ENCODE measurements around the gene MAP3K4. TPM values are rescaled to one million over a fixed set of nuclear protein-coding genes. Genes with fewer than 3 reads are reported as not detected.

Gene MAP3K4
- total RNA-seq, 4 donors from 2014 or later: 22.5 to 38.0 (median 27.4) TPM

DNA sequence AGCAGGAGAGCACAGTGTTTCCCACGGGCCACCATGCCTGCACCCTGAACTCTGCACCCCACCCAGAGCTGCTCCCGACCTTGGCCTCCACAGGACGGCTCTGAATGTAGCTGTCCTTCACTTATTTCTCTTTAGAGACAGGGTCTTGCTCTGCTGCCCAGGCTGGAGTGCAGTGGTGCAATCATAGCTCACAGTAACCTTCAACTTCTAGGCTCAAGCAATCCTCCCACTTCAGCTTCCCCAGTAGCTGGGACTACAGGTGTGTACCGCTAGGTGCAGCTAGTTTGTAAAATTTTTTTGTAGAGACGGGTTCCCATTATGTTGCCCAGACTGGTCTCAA, 151.4 kb downstream of the MAP3K4 start:
- H3K36me3 ChIP-seq: peaks cover 0 to 26% (median 0%) of the 10 kb centered on the region in 3 donors
- intact Hi-C loops (cut with DNase I): no loop called here
- WGBS, 2 donors: 90 to 100% methylated on average over 3 to 5 of the region's 5 CpGs
- H3K4me1 ChIP-seq: peaks cover 0 to 22% (median 8%) of the 10 kb centered on the region in 3 donors
- no peaks in the 10 kb centered on the region for H3K27me3 ChIP-seq
- H3K27ac ChIP-seq: no peak overlapping the region
- no peaks in the 10 kb centered on the region for H3K9me3 ChIP-seq
- DNase-seq: no peak
- H3K4me3 ChIP-seq: no peak overlapping the region
- TF ChIP-seq CTCF (IDR thresholded peaks at IDR 0.05): no peak

GRCh38 chr6:161143663-161144430, 152.3 kb downstream of the MAP3K4 start:
- intact Hi-C loops (cut with DNase I): no loop called here
- 82 to 89% methylated on average over 4 to 8 of the region's 11 CpGs for WGBS, 2 donors
- Histone ChIP-seq H3K9me3 (no peaks in the 10 kb centered on the region), H3K27me3 (no peaks in the 10 kb centered on the region), H3K27ac (no peak overlapping the region), H3K4me1 (peaks cover 0 to 12% (median 8%) of the 10 kb centered on the region in 3 donors), H3K36me3 (peaks cover 0 to 20% (median 0%) of the 10 kb centered on the region in 3 donors), H3K4me3 (no peak overlapping the region)
- TF ChIP-seq CTCF (IDR thresholded peaks at IDR 0.05): no peak
- TF ChIP-seq POLR2A (IDR thresholded peaks at IDR 0.05): no peak
- no peak for DNase-seq

- intact Hi-C loops (cut with DNase I): loop anchor here (5.0 kb wide), 1 partner anchor 222 kb away; no protein-coding TSS in a partner anchor
- no peaks in the 10 kb centered on the region for H3K27me3 ChIP-seq
Measured at GRCh38 chr6:161150136-161150535, 158.6 kb downstream of the MAP3K4 start.

DNA sequence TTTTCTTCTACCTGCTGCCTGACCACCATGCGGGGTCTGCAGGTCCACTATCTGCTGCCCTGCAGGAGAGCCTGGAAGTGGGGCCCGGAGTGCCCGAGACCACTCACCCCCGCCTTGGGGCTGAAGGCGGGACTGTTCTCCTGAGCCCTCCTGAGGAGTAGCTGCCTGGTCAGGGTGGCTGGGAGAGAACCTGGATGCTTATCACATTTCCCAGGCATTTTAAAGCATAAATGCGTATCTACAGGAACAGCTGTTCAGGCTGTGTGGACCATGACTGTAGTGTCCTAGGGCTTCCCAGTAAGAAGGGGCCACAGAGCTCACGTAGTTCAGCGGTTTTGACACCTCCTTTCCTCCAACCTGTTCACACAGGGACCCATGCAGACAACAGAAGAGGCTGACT, 159.0 kb downstream of the MAP3K4 start:
- no peaks in the 10 kb centered on the region for H3K9me3 ChIP-seq
- H3K4me3 ChIP-seq: no peak overlapping the region
- peaks cover 0 to 31% (median 0%) of the 10 kb centered on the region in 3 donors for H3K36me3 ChIP-seq
- intact Hi-C loops (cut with DNase I): loop anchor here (5.0 kb wide), 1 partner anchor 222 kb away; no protein-coding TSS in a partner anchor
- H3K27me3 ChIP-seq: no peaks in the 10 kb centered on the region
- DNase-seq: no peak
- no peaks in the 10 kb centered on the region for H3K4me1 ChIP-seq
- TF ChIP-seq CTCF (IDR thresholded peaks at IDR 0.05): no peak
- TF ChIP-seq POLR2A (IDR thresholded peaks at IDR 0.05): no peak
- no peak overlapping the region for H3K27ac ChIP-seq
- 100% methylated on average over 3 of the region's 8 CpGs for WGBS, 2 donors

More at GRCh38 chr6:161150136-161150535, 158.6 kb downstream of the MAP3K4 start:
- Histone ChIP-seq H3K4me3 (no peak overlapping the region), H3K4me1 (no peaks in the 10 kb centered on the region), H3K36me3 (peaks cover 0 to 31% (median 0%) of the 10 kb centered on the region in 3 donors), H3K27ac (no peak overlapping the region), H3K9me3 (no peaks in the 10 kb centered on the region)
- WGBS, 2 donors: 91 to 95% methylated on average over 5 of the region's 5 CpGs
- no peak for DNase-seq
- TF ChIP-seq POLR2A (IDR thresholded peaks at IDR 0.05) (no peak), CTCF (IDR thresholded peaks at IDR 0.05) (no peak)

GRCh38 chr6:161151059-161151645, 159.6 kb downstream of the MAP3K4 start:
- H3K9me3 ChIP-seq: no peaks in the 10 kb centered on the region
- intact Hi-C loops (cut with DNase I): loop anchor here (5.0 kb wide), 1 partner anchor 221 kb away; no protein-coding TSS in a partner anchor
- no peaks in the 10 kb centered on the region for H3K4me1 ChIP-seq
- peaks cover 0 to 31% (median 0%) of the 10 kb centered on the region in 3 donors for H3K36me3 ChIP-seq
- WGBS, 2 donors: 85 to 96% methylated on average over 4 of the region's 18 CpGs
- DNase-seq: no peak
- no peaks in the 10 kb centered on the region for H3K27me3 ChIP-seq
- H3K4me3 ChIP-seq: no peak overlapping the region
- no peak overlapping the region for H3K27ac ChIP-seq
- TF ChIP-seq CTCF (IDR thresholded peaks at IDR 0.05): no peak
- TF ChIP-seq POLR2A (IDR thresholded peaks at IDR 0.05): no peak

Measured in esophagus squamous epithelium (tissue), 5 donors.